SH-SY5Y (cell line): Measurements from ENCODE around the gene CNOT6L.

Experiments
- GATA2 ChIP-seq: IDR thresholded peaks from 2 replicates; pipeline ENCODE4 v1.6.1; 2011; ENCODE audit warnings: mild to moderate bottlenecking, low read depth, low read length
- GATA3 ChIP-seq: IDR thresholded peaks from 2 replicates; pipeline ENCODE4 v1.6.1; 2011; ENCODE audit warnings: low read depth, mild to moderate bottlenecking, low read length, moderate library complexity

GRCh38 chr4:77785669-77786068 lies 33.5 kb downstream of the CNOT6L start:
- no peak for TF ChIP-seq GATA2
- no peak for TF ChIP-seq GATA3
